ENCODE measurements around the gene ANXA2. TPM values are rescaled to one million over a fixed set of nuclear protein-coding genes. Genes with fewer than 3 reads are reported as not detected.

ANXA2 gene
- total RNA-seq, 1 donor from 2014 or later, result 742 TPM

GRCh38 chr15:60370105-60370868, 27.5 kb downstream of the ANXA2 start:
- DNase-seq, result no peak

- no peak for DNase-seq
These were observed 28.1 kb downstream of the ANXA2 start for GRCh38 chr15:60369696-60370095.

- no peak for DNase-seq
These were observed 33.2 kb downstream of the ANXA2 start for GRCh38 chr15:60364612-60364924.

- no peak for DNase-seq
These were observed 33.7 kb downstream of the ANXA2 start for GRCh38 chr15:60363903-60364611.

- no peak for DNase-seq
These were observed 34.7 kb downstream of the ANXA2 start for GRCh38 chr15:60363087-60363549.

- DNase-seq, result no peak
These were observed 35.3 kb downstream of the ANXA2 start for GRCh38 chr15:60362321-60363086.

- DNase-seq, result peak; percentile 85
These were observed 38.0 kb downstream of the ANXA2 start for GRCh38 chr15:60359738-60360137.

- no peak for DNase-seq
These were observed 38.7 kb downstream of the ANXA2 start for GRCh38 chr15:60358935-60359682.

GRCh38 chr15:60356832-60357231, 41.0 kb downstream of the ANXA2 start:
- DNase-seq, result no peak

GRCh38 chr15:60355148-60355857, 42.5 kb downstream of the ANXA2 start:
- no peak for DNase-seq

- DNase-seq, result no peak
These were observed 44.4 kb downstream of the ANXA2 start for GRCh38 chr15:60353245-60353920.

GRCh38 chr15:60352525-60352924, 45.3 kb downstream of the ANXA2 start:
- no peak for DNase-seq

- DNase-seq, result peak; percentile 74
These were observed 46.7 kb downstream of the ANXA2 start for GRCh38 chr15:60351066-60351465.

GRCh38 chr15:60350108-60350507, 47.7 kb downstream of the ANXA2 start:
- DNase-seq, result no peak

- no peak for DNase-seq
These were observed 48.2 kb downstream of the ANXA2 start for GRCh38 chr15:60349589-60349988.

- no peak for DNase-seq
These were observed 50.2 kb downstream of the ANXA2 start for GRCh38 chr15:60347480-60348049.

- no peak for DNase-seq
These were observed 51.1 kb downstream of the ANXA2 start for GRCh38 chr15:60346653-60347052.

- DNase-seq, result no peak
These were observed 51.7 kb downstream of the ANXA2 start for GRCh38 chr15:60346077-60346476.

- no peak for DNase-seq
These were observed 52.2 kb downstream of the ANXA2 start for GRCh38 chr15:60345598-60345997.

- DNase-seq, result no peak
These were observed 52.8 kb downstream of the ANXA2 start for GRCh38 chr15:60344987-60345386.

GRCh38 chr15:60344461-60344860, 53.3 kb downstream of the ANXA2 start:
- DNase-seq, result no peak

Measured in tongue (tissue), 2 donors.